ENCODE measurements around the gene PITPNC1. TPM values are rescaled to one million over a fixed set of nuclear protein-coding genes. Genes with fewer than 3 reads are reported as not detected.

The PITPNC1 gene
- total RNA-seq, 4 donors from 2014 or later: 9.1 to 15.1 (median 13.3) TPM

- no peak for TF ChIP-seq POLR2A (IDR thresholded peaks at IDR 0.05)
- no peak for TF ChIP-seq CTCF (IDR thresholded peaks at IDR 0.05)
- Histone ChIP-seq H3K4me1 (peaks cover 15 to 40% (median 30%) of the 10 kb centered on the region in 3 donors), H3K36me3 (no peaks in the 10 kb centered on the region), H3K27me3 (no peaks in the 10 kb centered on the region), H3K27ac (peak overlapping the region; percentile 22 to 69 (median 58)), H3K9me3 (no peaks in the 10 kb centered on the region), H3K4me3 (no peak overlapping the region)
- no peak for DNase-seq
- WGBS, 2 donors: 68 to 85% methylated on average over 13 to 21 of the region's 21 CpGs
- intact Hi-C loops (cut with DNase I): no loop called here
Observed at GRCh38 chr17:67433248-67433924, 56.3 kb downstream of the PITPNC1 start.

- Histone ChIP-seq H3K4me3 (peak overlapping the region in 1 of 4 donors; percentile 15), H3K27me3 (no peaks in the 10 kb centered on the region), H3K4me1 (peaks cover 15 to 40% (median 30%) of the 10 kb centered on the region in 3 donors), H3K9me3 (no peaks in the 10 kb centered on the region), H3K36me3 (no peaks in the 10 kb centered on the region), H3K27ac (peak overlapping the region; percentile 22 to 69 (median 58))
- intact Hi-C loops (cut with DNase I): no loop called here
- TF ChIP-seq POLR2A (IDR thresholded peaks at IDR 0.05) (peak in 1 of 4 donors; percentile 12), CTCF (IDR thresholded peaks at IDR 0.05) (no peak)
- 49 to 62% methylated on average over 4 of the region's 6 CpGs for WGBS, 2 donors
- DNase-seq: no peak
Observed at GRCh38 chr17:67434061-67434525, 57.0 kb downstream of the PITPNC1 start.

GRCh38 chr17:67435122-67435521, 58.0 kb downstream of the PITPNC1 start:
- WGBS, 2 donors: 64 to 75% methylated on average over 5 of the region's 5 CpGs
- no peak for DNase-seq
- Histone ChIP-seq H3K27me3 (no peaks in the 10 kb centered on the region), H3K4me1 (peaks cover 15 to 40% (median 30%) of the 10 kb centered on the region in 3 donors), H3K9me3 (no peaks in the 10 kb centered on the region), H3K4me3 (no peak overlapping the region), H3K36me3 (no peaks in the 10 kb centered on the region), H3K27ac (peak overlapping the region in 3 of 4 donors; percentile 38 to 67 (median 47))
- TF ChIP-seq CTCF (IDR thresholded peaks at IDR 0.05) (no peak), POLR2A (IDR thresholded peaks at IDR 0.05) (peak in 1 of 4 donors; percentile 23)
- intact Hi-C loops (cut with DNase I): no loop called here

- no peak for DNase-seq
- peaks cover 15 to 45% (median 34%) of the 10 kb centered on the region in 3 donors for H3K4me1 ChIP-seq
- 92 to 94% methylated on average over 5 of the region's 5 CpGs for WGBS, 2 donors
- H3K4me3 ChIP-seq: no peak overlapping the region
- H3K27me3 ChIP-seq: no peaks in the 10 kb centered on the region
- no peaks in the 10 kb centered on the region for H3K9me3 ChIP-seq
- intact Hi-C loops (cut with DNase I): no loop called here
- TF ChIP-seq CTCF (IDR thresholded peaks at IDR 0.05) (no peak), POLR2A (IDR thresholded peaks at IDR 0.05) (no peak)
- H3K27ac ChIP-seq: peak overlapping the region in 3 of 4 donors; percentile 40 to 67 (median 47)
- no peaks in the 10 kb centered on the region for H3K36me3 ChIP-seq
Observed at GRCh38 chr17:67435786-67436185, 58.7 kb downstream of the PITPNC1 start.

GRCh38 chr17:67436233-67436632, 59.2 kb downstream of the PITPNC1 start:
- Histone ChIP-seq H3K4me3 (no peak overlapping the region), H3K36me3 (no peaks in the 10 kb centered on the region), H3K27me3 (no peaks in the 10 kb centered on the region), H3K9me3 (no peaks in the 10 kb centered on the region), H3K27ac (peak overlapping the region in 3 of 4 donors; percentile 40 to 67 (median 47)), H3K4me1 (peaks cover 12 to 46% (median 31%) of the 10 kb centered on the region in 3 donors)
- 59 to 80% methylated on average over 8 to 9 of the region's 10 CpGs for WGBS, 2 donors
- DNase-seq: no peak
- TF ChIP-seq POLR2A (IDR thresholded peaks at IDR 0.05) (no peak), CTCF (IDR thresholded peaks at IDR 0.05) (no peak)
- intact Hi-C loops (cut with DNase I): no loop called here

All from esophagus squamous epithelium (tissue), 5 donors.